Skeletal muscle tissue (tissue), 4 donors: ENCODE results near the gene CTIF. TPM values are rescaled to one million over a fixed set of nuclear protein-coding genes. Genes with fewer than 3 reads are reported as not detected.

Experiments
- H3K27ac ChIP-seq: one replicate; pipeline ENCODE4 v1.7.0; 2013; ENCODE audit warnings: mild to moderate bottlenecking, low read depth, low read length, inconsistent platforms
- H3K27me3 ChIP-seq, 3 donors: one replicate each; pipeline ENCODE4 v1.7.0; 2013; ENCODE audit warnings: low read length in 3 of 3; ENCODE audit not compliant: control insufficient read depth in 3 of 3, insufficient read depth in 3 of 3
- H3K36me3 ChIP-seq, 3 donors: one replicate each; pipeline ENCODE4 v1.7.0; 2013; ENCODE audit warnings: low read length in 3 of 3; ENCODE audit not compliant: control insufficient read depth in 3 of 3, insufficient read depth in 3 of 3
- H3K4me1 ChIP-seq, 3 donors: one replicate each; pipeline ENCODE4 v1.7.0; 2013; ENCODE audit warnings: low read length in 3 of 3, mild to moderate bottlenecking in 3 of 3; ENCODE audit not compliant: control insufficient read depth in 3 of 3, insufficient read depth in 3 of 3
- H3K4me3 ChIP-seq, 3 donors: one replicate each; pipeline ENCODE4 v1.7.0; 2013; ENCODE audit warnings: low read length in 3 of 3
- H3K9ac ChIP-seq, 3 donors: one replicate each; pipeline ENCODE4 v1.7.0; 2013; ENCODE audit warnings: low read length in 3 of 3, mild to moderate bottlenecking in 3 of 3, moderate library complexity in 2 of 3, low read depth in 1 of 3
- H3K9me3 ChIP-seq, 3 donors: one replicate each; pipeline ENCODE4 v1.7.0; 2013; ENCODE audit warnings: low read length in 3 of 3; ENCODE audit not compliant: control insufficient read depth in 3 of 3
- total RNA-seq: library from RNA; depleted of rRNA; stranded (reverse); fragments of >200 nt; gene quantifications from one replicate; pipeline ENCODE4 v1.2.3, GENCODE V29; 2014
- donor health status: Osteomylitis.

Gene CTIF
- total RNA-seq, 1 donor from 2014 or later: 16.7 TPM

DNA sequence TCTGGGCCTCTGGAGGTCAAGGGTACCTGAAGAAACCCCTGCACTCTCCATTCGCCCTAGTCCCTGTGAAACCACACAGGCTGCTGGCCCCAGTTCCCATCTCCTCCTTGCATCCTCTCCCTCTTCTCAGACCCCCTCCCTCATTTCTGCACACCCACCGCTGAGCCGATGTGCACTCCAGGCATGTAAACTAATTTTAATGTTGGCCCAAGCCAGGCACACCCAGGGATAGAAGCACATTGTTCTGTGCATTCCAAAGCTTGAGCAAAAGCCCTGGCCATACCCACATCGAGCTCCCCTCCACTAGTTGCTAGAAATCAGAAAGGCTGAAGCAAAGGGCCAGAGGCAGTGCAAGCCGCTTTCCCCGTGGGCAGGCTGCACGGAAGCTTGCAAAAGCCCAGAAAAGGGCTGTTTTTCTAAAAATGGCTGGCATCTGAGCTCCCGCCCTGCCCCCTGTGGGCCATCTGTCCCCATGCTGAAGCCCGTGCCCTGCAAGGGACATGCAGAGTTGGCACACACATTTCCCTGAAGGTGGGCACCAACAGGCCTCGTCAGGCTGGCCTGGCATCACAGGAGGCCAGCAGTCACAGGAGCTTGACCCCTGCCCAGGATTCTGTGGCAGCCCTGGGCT is 230.3 kb downstream of the CTIF start:
- Histone ChIP-seq H3K27ac (peak overlapping the region; percentile 56), H3K4me3 (no peak overlapping the region), H3K9ac (peak overlapping the region in 1 of 3 donors; percentile 45), H3K36me3 (peaks cover 0 to 1% (median 0%) of the 10 kb centered on the region in 3 donors), H3K4me1 (peaks cover 67 to 93% (median 87%) of the 10 kb centered on the region in 3 donors), H3K9me3 (no peaks in the 10 kb centered on the region), H3K27me3 (no peaks in the 10 kb centered on the region)

DNA sequence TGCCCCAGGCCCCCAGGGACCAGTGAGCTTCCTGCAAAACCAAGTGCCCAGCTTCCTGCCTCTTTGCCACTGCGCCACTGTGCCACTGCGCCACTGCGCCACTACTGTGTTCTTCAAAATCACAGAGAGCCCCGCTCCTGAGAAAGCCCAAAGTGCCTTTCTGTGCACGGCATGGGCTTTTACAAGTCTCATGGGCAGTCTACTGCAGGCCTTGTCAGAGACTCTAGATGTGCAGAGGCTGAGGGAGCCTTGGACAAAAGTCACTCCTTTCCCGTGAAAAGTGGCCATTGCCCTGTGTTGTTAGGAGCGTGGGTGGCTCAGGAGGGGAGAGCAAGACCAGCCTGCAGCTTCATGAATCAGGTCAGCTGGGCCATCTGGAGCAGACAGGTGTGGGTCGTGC is 231.4 kb downstream of the CTIF start:
- Histone ChIP-seq H3K4me1 (peaks cover 69 to 88% (median 80%) of the 10 kb centered on the region in 3 donors), H3K9me3 (no peaks in the 10 kb centered on the region), H3K4me3 (no peak overlapping the region), H3K27ac (peak overlapping the region; percentile 56), H3K27me3 (no peaks in the 10 kb centered on the region), H3K36me3 (peaks cover 0 to 2% (median 0%) of the 10 kb centered on the region in 3 donors), H3K9ac (peak overlapping the region in 2 of 3 donors; percentile 13 to 74)

DNA sequence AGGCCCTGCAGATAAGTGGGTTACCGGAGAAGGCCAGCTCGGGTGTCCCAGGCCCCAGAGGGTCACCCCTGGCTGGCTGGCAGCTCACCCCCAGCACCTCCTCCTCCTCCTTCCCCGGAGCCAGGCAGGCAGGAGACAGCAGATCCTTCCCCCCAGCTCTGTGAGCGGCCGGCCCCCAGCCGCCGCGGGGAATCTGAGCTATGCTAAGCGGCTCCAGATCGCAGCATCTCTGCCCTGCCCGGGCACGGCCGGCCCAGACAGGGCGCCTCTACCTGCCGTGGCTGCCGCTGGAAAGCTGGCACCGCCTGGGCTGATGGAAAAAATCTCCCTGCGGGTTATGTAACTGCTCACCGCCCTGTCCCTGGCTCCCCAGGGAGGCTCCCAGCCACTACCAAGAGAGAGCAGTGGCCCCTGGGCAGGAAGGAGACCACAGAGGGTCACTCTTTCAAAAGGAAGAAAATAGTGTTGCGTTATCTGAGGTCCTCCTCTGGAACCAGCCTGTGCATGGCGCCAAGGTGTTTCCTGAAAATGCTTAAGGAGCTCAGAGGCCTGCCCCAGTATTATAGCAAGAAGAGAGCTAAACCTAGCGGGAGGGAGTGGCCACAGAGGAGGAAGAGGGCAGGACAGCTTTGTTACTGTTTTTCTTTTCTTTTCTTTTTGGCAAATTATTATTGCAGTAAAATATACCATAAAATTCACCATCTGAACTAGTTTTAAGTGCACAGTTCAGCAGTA is 233.0 kb downstream of the CTIF start:
- Histone ChIP-seq H3K27me3 (no peaks in the 10 kb centered on the region), H3K27ac (peak overlapping the region; percentile 56), H3K4me1 (peaks cover 60 to 88% (median 79%) of the 10 kb centered on the region in 3 donors), H3K9ac (peak overlapping the region in 2 of 3 donors; percentile 21 to 74), H3K36me3 (peaks cover 0 to 2% (median 0%) of the 10 kb centered on the region in 3 donors), H3K4me3 (peak overlapping the region in 2 of 3 donors; percentile 29 to 38), H3K9me3 (no peaks in the 10 kb centered on the region)

DNA sequence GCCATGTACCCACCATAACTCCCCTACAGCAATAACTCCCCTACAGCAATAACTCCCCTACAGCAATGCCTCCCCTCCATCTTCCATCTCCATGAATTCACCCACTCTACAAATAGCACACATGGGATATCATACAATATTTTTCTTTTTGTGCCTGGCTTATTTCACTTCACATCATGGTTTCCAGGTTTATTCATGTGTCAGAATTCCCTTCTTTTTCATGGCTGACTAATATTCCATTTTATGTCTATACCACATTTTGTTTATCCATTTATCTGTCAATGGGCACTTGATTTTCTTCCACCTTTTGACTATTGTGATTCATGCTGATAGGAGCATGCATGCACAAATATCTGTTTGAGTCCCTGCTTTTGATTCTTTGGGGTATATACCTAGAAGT is 233.6 kb downstream of the CTIF start:
- Histone ChIP-seq H3K4me3 (no peak overlapping the region), H3K27me3 (no peaks in the 10 kb centered on the region), H3K36me3 (peaks cover 0 to 2% (median 0%) of the 10 kb centered on the region in 3 donors), H3K4me1 (peaks cover 57 to 88% (median 75%) of the 10 kb centered on the region in 3 donors), H3K9me3 (no peaks in the 10 kb centered on the region), H3K9ac (no peak overlapping the region), H3K27ac (peak overlapping the region; percentile 56)

DNA sequence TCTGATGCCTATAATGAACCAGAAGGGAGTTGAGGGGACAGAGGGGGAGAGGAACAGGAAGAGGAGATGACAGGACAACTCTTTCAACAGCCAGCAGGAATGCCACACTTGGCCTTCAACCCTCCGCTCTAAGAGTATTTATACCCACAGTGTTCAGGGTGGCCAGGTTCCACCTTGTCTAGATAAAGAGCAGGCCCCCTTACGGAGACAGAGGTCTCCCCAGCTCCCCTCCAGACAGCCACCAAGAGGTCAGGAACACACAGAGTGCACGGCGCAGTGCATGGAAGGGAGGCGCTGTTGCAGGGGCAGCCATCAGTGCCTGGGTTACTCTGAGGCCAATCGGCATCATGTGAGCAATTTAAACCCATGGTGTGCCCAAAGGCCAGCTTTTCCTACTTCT is 235.0 kb downstream of the CTIF start:
- H3K9me3 ChIP-seq: no peaks in the 10 kb centered on the region
- H3K9ac ChIP-seq: peak overlapping the region in 1 of 3 donors; percentile 5
- H3K4me1 ChIP-seq: peaks cover 49 to 78% (median 66%) of the 10 kb centered on the region in 3 donors
- no peaks in the 10 kb centered on the region for H3K27me3 ChIP-seq
- H3K27ac ChIP-seq: no peak overlapping the region
- H3K4me3 ChIP-seq: no peak overlapping the region
- H3K36me3 ChIP-seq: peaks cover 0 to 2% (median 0%) of the 10 kb centered on the region in 3 donors

DNA sequence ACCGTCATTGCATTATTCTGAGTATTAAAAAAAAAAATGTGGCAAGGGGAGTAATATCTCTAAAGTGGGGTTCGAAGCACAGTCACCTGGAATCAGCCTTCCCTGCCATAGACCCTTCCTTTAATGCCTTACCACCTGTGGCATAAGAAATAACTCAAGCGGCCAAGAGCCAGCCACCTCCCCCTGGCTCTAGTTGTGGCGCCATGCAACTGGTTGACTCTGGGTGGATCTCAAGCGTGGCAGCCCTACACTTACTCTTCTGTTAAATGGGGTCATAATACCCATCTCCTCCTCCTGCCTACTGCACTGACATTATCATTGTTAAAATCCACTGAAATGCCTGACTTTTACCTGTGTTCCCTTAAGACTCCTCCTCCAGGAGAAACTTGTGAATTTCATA is 236.1 kb downstream of the CTIF start:
- peaks cover 43 to 76% (median 61%) of the 10 kb centered on the region in 3 donors for H3K4me1 ChIP-seq
- no peak overlapping the region for H3K9ac ChIP-seq
- peaks cover 0 to 2% (median 0%) of the 10 kb centered on the region in 3 donors for H3K36me3 ChIP-seq
- no peak overlapping the region for H3K27ac ChIP-seq
- no peaks in the 10 kb centered on the region for H3K27me3 ChIP-seq
- H3K9me3 ChIP-seq: no peaks in the 10 kb centered on the region
- no peak overlapping the region for H3K4me3 ChIP-seq

DNA sequence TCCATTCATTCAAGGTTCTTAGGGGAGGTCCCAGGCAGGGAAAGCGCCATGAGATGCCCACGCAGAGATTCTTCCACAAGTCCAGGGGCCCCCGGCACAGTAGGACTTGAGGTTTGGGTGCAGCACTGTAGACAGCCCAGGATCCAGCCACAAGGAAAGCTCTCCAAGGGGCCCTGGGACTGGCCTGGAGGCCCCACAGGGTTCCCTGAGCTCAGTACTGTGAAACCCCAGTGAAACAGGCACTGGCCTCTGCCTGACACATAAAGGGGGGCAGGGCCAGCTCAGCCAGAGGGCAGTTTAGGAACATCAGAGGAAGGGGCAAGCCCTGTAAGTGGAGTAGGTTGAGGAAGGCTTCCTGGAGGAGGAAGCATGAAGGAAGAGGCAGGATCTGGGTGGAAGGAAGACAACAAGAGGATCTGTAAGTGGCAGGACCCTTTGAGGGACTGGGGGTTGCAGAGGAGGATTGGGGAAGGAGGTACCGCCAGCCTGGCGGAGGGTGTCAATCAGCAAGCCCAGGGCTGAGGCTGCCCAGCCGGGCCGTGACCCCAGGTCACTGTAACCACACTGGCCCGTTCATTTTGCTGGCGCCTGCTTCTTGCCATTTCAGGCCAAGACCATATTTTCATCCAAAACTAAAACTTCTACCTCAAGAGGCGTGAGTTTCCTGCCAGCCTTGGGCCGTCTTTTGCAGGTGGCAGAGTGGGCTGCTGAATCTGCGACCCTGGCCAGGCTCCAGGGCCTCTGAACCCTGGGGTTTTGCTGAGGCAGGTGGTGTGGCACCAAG is 236.7 kb downstream of the CTIF start:
- Histone ChIP-seq H3K9me3 (no peaks in the 10 kb centered on the region), H3K9ac (no peak overlapping the region), H3K36me3 (peaks cover 0 to 2% (median 0%) of the 10 kb centered on the region in 3 donors), H3K4me1 (peaks cover 43 to 76% (median 61%) of the 10 kb centered on the region in 3 donors), H3K27me3 (no peaks in the 10 kb centered on the region), H3K27ac (no peak overlapping the region), H3K4me3 (no peak overlapping the region)

DNA sequence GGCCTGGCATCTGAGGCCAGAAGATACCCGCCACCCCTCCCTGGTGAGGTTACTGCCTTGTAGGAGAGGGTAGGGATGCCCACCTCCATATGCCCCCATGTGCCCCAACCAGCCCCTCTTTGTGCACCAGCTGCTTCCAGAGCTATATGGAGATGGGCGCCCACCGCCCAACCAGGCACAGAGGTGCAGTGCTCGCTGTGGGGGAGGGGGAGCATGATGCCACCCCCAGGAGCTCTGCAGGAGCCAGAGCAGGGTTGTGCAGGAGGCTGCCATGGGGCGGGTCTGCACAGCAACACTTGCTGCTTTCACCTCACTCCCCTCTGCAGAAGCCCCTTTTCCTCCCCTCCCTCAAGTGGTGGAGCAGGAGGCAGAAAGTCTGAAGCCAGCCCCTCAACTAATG is 237.3 kb downstream of the CTIF start:
- H3K4me1 ChIP-seq: peaks cover 43 to 76% (median 61%) of the 10 kb centered on the region in 3 donors
- H3K27ac ChIP-seq: no peak overlapping the region
- H3K9me3 ChIP-seq: no peaks in the 10 kb centered on the region
- H3K27me3 ChIP-seq: no peaks in the 10 kb centered on the region
- peaks cover 0 to 2% (median 0%) of the 10 kb centered on the region in 3 donors for H3K36me3 ChIP-seq
- no peak overlapping the region for H3K4me3 ChIP-seq
- no peak overlapping the region for H3K9ac ChIP-seq

DNA sequence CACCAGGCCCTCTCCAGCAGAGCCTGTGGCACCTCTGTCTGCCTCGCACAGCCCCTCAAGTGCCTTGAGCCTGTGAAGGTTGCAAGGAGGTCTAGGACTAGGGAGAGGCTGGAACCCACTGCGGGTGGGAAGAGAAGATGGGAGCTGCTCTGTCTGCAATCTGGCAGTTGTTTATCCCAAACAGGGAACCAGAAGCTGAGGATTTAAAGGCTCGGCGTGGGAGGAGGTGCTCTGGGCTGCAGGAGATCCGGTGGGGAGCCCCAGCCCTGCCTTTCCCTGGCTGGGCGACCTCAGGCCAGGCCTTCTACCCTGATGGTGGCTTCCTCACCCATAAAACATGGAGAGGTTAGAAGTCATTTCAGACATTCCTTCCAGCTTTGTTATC is 237.8 kb downstream of the CTIF start:
- no peak overlapping the region for H3K4me3 ChIP-seq
- no peak overlapping the region for H3K9ac ChIP-seq
- H3K36me3 ChIP-seq: peaks cover 0 to 2% (median 0%) of the 10 kb centered on the region in 3 donors
- no peaks in the 10 kb centered on the region for H3K27me3 ChIP-seq
- H3K27ac ChIP-seq: no peak overlapping the region
- no peaks in the 10 kb centered on the region for H3K9me3 ChIP-seq
- H3K4me1 ChIP-seq: peaks cover 48 to 76% (median 62%) of the 10 kb centered on the region in 3 donors
